ENCODE results near the gene TRANK1. TPM values are rescaled to one million over a fixed set of nuclear protein-coding genes. Genes with fewer than 3 reads are reported as not detected.

The TRANK1 gene
- total RNA-seq, 1 experiment from 2014 or later: 10.5 TPM

- TF ChIP-seq ZNF425 (CRISPR knock-in tag; conservative IDR thresholded peaks at IDR 0.05) (no peak), AR (CRISPR knock-in tag; IDR thresholded peaks at IDR 0.05) (no peak), ZNF396 (CRISPR knock-in tag; IDR thresholded peaks at IDR 0.05; ENCODE audit: borderline replicate concordance) (no peak), MAX (CRISPR knock-in tag; IDR thresholded peaks at IDR 0.05) (no peak)
Observed at GRCh38 chr3:36907911-36908646, 36.8 kb downstream of the TRANK1 start (continued).

GRCh38 chr3:36906504-36907149, 38.2 kb downstream of the TRANK1 start:
- POLR2A ChIA-PET: no interaction called here
- CTCF ChIA-PET: interaction anchor here (2.7 to 5.4 kb wide), 3 partner anchors 37 to 114 kb away, joined by 8 to 103 read pairs (median 23); partner anchors contain the start of gene TRANK1
- TF ChIP-seq HMGA2 (CRISPR knock-in tag; IDR thresholded peaks at IDR 0.05): no peak
- TF ChIP-seq TEAD1 (CRISPR knock-in tag; IDR thresholded peaks at IDR 0.05): no peak
- no peak for TF ChIP-seq ELF4 (CRISPR knock-in tag; IDR thresholded peaks at IDR 0.05; ENCODE audit: low read depth)
- no peak for TF ChIP-seq ATF1 (CRISPR knock-in tag; IDR thresholded peaks at IDR 0.05)
- no peak for TF ChIP-seq ZNF263 (CRISPR knock-in tag; IDR thresholded peaks at IDR 0.05; ENCODE audit: low read depth)
- TF ChIP-seq NR1H2 (CRISPR knock-in tag; IDR thresholded peaks at IDR 0.05): no peak
- TF ChIP-seq ZNF396 (CRISPR knock-in tag; IDR thresholded peaks at IDR 0.05; ENCODE audit: borderline replicate concordance): no peak
- no peak for TF ChIP-seq ZNF671 (CRISPR knock-in tag; IDR thresholded peaks at IDR 0.05)
- no peak for TF ChIP-seq AFF4 (CRISPR knock-in tag; IDR thresholded peaks at IDR 0.05; ENCODE audit: borderline replicate concordance)
- no peak for TF ChIP-seq NFE2L1 (CRISPR knock-in tag; IDR thresholded peaks at IDR 0.05)
- TF ChIP-seq HMGXB4 (CRISPR knock-in tag; IDR thresholded peaks at IDR 0.05): no peak
- no peak for TF ChIP-seq ATF6 (CRISPR knock-in tag; IDR thresholded peaks at IDR 0.05)
- no peak for TF ChIP-seq ZBTB43 (CRISPR knock-in tag; IDR thresholded peaks at IDR 0.05)
- no peak for TF ChIP-seq TP53 (CRISPR knock-in tag; IDR thresholded peaks at IDR 0.05)
- TF ChIP-seq ZMAT4 (CRISPR knock-in tag; IDR thresholded peaks at IDR 0.05): no peak

More at GRCh38 chr3:36906504-36907149, 38.2 kb downstream of the TRANK1 start:
- no peaks in the 10 kb centered on the region for H3K36me3 Mint-ChIP-seq
- no peaks in the 10 kb centered on the region for H3K27me3 Mint-ChIP-seq (ENCODE audit: low read depth)
- no peak overlapping the region for H3K4me3 Mint-ChIP-seq
- ATAC-seq (no peak), DNase-seq (ENCODE audit: low spot score) (no peak)
- H3K9me3 Mint-ChIP-seq: no peaks in the 10 kb centered on the region
- H3K4me1 Mint-ChIP-seq: peaks cover 18% of the 10 kb centered on the region
- H3K27ac Mint-ChIP-seq: no peak overlapping the region

Data from WTC11 (cell line).